ENCODE data around the gene PFKFB4.

GRCh38 chr3:48571938-48572337 lies 15.3 kb upstream of the PFKFB4 start:
- TF ChIP-seq PATZ1 (tag by site-specific recombination; IDR thresholded peaks at IDR 0.05) (no peak), CTCF (tag by site-specific recombination; IDR thresholded peaks at IDR 0.05) (no peak), HIC1 (tag by site-specific recombination; IDR thresholded peaks at IDR 0.05) (no peak), ZNF202 (tag by site-specific recombination; IDR thresholded peaks at IDR 0.05; ENCODE audit: borderline replicate concordance) (no peak), ZNF629 (tag by site-specific recombination; IDR thresholded peaks at IDR 0.05) (no peak), ZNF48 (tag by site-specific recombination; IDR thresholded peaks at IDR 0.05) (no peak), ZNF266 (tag by site-specific recombination; IDR thresholded peaks at IDR 0.05; ENCODE audit: low read depth) (no peak), ZNF792 (tag by site-specific recombination; IDR thresholded peaks at IDR 0.05) (no peak)
